H4 (cell line): ENCODE results near the gene LIPE. TPM values are rescaled to one million over a fixed set of nuclear protein-coding genes. Genes with fewer than 3 reads are reported as not detected.
"Not testable (repeated sequence)": the region's sequence is repeated elsewhere in the genome, so short reads cannot be mapped to it uniquely, and the experiment has no call there.

Experiments
- DNase-seq: peaks from one replicate; pipeline ENCODE4 v3.0.0-alpha.2; 2015; ENCODE audit warnings: low spot score
- total RNA-seq: library from RNA; depleted of rRNA; stranded (reverse); fragments of >200 nt; shearing (Covaris generic); gene quantifications from 2 replicates; pipeline ENCODE4 v1.2.3, GENCODE V29; 2014; rRNA removed

The LIPE gene, protein sequence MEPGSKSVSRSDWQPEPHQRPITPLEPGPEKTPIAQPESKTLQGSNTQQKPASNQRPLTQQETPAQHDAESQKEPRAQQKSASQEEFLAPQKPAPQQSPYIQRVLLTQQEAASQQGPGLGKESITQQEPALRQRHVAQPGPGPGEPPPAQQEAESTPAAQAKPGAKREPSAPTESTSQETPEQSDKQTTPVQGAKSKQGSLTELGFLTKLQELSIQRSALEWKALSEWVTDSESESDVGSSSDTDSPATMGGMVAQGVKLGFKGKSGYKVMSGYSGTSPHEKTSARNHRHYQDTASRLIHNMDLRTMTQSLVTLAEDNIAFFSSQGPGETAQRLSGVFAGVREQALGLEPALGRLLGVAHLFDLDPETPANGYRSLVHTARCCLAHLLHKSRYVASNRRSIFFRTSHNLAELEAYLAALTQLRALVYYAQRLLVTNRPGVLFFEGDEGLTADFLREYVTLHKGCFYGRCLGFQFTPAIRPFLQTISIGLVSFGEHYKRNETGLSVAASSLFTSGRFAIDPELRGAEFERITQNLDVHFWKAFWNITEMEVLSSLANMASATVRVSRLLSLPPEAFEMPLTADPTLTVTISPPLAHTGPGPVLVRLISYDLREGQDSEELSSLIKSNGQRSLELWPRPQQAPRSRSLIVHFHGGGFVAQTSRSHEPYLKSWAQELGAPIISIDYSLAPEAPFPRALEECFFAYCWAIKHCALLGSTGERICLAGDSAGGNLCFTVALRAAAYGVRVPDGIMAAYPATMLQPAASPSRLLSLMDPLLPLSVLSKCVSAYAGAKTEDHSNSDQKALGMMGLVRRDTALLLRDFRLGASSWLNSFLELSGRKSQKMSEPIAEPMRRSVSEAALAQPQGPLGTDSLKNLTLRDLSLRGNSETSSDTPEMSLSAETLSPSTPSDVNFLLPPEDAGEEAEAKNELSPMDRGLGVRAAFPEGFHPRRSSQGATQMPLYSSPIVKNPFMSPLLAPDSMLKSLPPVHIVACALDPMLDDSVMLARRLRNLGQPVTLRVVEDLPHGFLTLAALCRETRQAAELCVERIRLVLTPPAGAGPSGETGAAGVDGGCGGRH
- 0.68 and 1.2 TPM in 2 replicates for total RNA-seq

DNA sequence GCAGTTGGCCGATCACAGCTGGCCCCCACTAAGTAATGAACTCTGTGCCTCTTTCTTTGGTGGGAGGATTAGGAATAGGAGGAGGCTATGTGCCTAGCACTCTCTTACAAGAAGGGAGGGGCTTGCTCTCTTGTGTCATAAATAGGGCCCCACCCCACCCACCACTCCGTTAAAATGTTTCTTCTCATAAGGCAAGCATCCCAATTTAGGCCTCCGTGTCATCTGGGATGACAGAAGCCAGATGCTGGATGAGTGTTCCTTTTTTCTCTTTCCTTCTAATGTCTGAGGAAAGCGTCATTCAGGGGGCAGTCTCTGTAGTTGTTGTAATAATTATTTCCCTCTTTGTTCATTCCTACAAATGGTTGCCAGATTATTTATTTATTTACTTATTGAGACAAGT is at the start of gene LIPE:
Gene LIPE (minus strand): TSS at position 76 of the 400 bp plus-strand sequence. CDS start 239 bp downstream, outside the sequence.
- DNase-seq: no peak

DNA sequence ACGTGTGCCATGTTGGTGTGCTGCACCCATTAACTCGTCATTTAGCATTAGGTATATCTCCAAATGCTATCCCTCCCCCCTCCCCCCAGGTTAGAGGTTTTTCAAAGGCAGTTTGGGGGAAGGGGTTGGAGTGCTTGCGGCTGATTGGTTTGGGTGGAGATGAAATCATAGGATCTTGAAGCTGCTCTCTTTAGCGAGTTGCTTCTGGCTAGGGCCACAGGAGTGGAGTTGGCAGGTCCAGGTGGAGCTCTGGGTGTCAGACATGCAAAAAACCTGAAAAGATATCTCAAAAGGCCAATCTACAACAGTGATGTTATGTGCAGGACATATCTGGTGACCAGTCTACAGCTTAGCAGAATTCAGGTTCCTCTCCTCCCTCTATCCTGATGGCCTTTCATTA is 48.2 kb upstream of the LIPE start:
- DNase-seq: no peak

DNA sequence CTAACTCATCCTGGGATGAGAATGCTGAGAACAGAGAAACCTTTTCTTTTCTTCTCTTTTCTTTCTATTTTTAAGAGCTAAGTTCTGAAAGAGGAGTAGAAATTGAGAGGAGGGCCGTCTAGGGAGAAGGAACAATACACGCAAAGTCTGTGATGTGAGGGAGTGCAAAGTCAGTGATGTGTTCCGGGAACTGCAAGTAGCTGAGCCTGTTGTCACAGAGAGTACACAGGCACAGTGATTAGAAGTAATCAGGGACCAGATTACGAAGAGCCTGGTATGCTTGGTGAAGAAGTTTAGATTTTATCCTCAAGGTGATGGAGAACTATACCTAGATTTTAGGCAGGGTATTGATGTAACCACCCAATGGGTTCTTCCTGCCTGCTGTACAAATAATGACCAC is 47.6 kb upstream of the LIPE start:
- no peak for DNase-seq

- no peak for DNase-seq
These were observed 46.5 kb upstream of the LIPE start for GRCh38 chr19:42473686-42474085.

DNA sequence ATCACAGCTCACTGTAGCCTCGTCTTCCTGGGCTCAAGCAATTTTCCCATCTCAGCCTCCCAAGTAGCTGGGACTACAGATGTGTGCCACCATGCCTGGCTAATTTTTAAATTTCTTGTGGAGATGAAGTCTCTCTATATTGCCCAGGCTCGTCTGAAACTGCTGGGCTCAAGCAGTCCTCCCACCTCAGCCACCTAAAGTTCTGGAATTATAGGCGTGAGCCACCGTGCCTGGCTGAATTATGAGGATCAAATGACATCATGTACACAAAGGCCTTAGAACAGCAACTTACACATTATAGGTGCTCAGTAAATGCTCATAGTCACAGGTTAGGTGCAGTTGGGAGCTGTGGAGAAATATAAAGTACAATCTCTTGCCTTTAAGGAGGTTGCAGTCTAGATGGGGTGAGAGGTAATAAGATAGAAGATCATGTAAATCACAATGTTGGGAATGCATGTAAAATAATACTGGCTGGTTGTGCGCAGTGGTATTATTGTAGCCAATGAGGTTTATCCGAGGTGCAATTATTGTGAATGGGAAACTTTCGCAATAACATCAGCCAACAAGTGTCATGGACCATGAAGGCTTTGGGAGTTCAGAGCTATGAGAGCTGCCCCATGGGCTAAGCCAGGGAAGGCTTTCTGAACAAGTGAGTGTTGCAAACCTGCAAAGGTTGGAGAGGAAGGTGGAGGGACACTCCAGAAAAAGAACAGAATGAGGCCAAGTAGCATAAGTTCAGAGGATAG is 45.4 kb upstream of the LIPE start:
- DNase-seq: no peak

- no peak for DNase-seq
These were observed 44.5 kb upstream of the LIPE start for GRCh38 chr19:42471554-42472249.

DNA sequence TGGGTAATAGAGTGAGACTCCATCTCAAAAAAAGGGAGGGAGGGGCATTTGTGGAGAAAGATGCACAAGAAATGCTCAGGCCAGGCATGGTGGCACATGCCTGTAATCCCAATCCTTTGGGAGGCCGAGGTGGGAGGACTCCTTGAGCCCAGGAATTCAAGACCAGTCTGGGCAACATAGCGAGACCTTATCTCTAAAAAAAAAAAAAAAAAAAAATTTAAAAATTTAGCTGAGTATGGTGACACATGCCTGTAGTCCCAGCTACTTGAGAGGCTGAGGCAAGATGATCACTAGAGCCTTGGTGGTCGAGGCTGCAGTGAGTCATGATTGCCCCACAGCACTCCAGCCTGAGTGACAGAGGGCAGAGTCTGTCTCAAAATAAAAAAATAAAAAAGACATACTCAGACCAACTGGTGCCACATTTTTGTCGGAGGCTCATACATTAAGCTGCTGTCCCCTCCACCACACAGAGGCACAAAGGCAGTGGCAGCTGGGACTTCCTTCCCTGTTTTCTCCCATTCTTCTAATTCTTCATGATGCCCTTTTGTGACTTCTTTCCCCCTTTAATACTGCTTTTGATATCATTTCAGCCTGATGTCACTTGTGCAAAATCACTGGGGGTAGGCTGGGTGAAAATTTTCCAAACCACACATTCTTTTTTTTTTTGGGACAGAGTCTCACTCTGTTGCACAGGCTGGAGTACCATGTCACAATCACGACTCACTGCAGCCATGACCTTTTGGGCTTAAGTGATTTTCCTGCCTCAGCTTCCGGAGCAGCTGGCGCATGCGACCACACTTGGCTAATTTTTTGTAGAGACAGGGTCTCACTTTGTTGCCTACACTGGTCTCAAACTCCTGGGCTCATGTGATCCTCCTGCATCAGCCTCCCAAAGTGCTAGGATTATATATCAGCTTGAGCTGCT is 42.4 kb upstream of the LIPE start:
- no peak for DNase-seq

- peak; percentile 93 for DNase-seq
These were observed 41.1 kb upstream of the LIPE start for GRCh38 chr19:42468273-42468796.

GRCh38 chr19:42467183-42467760 is 40.1 kb upstream of the LIPE start:
- no peak for DNase-seq

DNA sequence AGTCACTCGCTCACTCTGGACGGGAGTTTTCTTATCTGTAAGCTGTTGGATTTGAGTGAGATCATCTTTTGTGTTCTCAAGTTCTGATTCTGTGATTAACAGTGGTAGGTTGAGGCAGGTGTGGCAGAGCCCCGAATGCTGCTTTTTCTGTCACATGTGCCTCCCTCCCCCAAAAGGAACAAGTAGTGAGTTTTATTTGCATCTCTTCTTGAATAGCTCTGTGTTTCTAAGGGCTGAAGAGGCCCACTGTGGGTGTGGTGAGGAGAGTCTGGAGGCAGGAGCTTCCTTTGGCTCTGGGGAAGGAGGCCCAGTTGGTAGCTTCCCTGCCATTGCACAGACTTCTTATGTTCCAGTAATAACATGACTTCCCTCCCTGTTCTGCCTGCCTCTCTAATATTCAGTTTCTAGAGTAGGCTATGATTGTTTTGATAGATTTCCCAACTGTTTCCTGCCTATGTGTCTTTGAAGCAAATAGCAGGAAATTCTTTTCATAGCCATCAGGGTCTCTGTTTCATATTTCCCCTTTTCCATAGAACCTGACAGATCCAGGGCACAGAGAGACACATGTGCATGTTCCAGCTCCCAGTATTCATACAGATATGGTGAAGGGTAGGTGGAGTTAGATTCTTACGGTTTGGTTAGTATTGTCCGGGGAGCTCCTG is 39.5 kb upstream of the LIPE start:
- no peak for DNase-seq

- no peak for DNase-seq
These were observed 38.7 kb upstream of the LIPE start for GRCh38 chr19:42465827-42466280.

GRCh38 chr19:42461700-42462324 is 34.6 kb upstream of the LIPE start:
- DNase-seq: no peak

GRCh38 chr19:42461231-42461630 is 34.0 kb upstream of the LIPE start:
- not testable (repeated sequence) for DNase-seq

GRCh38 chr19:42459926-42460325 is 32.7 kb upstream of the LIPE start:
- no peak for DNase-seq

DNA sequence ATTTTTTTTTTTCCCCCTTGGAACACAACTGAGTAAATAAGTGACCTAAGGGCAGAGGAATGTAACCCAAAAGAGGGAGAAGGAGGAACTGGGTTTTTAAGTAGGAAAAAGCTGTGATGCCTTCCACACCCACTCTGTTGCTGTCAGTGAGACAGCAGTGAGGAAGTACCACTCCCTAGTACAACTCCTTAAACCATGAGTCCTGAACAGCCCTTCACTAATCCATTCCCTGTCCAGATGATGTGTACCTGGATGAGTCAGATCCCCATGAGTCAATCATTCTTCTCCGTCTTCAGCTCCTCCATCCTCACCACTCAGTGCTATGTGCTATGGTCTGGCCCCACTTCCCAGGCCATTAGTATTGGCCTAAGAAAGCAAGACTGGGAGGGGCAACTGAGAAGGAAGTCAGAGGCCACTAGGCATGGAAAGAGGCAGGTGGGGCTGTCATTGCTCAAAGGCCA is 28.5 kb upstream of the LIPE start:
- no peak for DNase-seq

DNA sequence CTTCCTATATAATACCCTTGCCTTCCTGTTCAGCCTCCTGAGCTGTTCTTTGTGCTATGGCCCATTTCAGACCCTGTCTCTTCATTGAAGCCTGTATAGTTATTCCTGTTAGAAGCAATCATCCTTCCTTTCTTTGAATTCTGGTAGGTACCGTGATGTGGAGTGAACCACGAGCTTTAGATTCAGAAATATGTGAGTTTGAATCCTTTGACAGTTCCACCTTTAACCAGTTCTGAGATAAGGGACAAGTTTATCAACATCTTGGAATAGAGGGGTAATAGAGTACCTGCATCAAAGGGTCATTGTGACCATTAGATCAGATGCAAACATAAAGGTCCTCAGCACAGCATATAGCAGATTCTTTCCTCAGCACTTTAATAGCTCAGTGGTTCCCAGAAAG is 27.9 kb upstream of the LIPE start:
- DNase-seq: no peak

GRCh38 chr19:42452590-42452989 is 25.4 kb upstream of the LIPE start:
- DNase-seq: no peak

GRCh38 chr19:42450314-42450934 is 23.2 kb upstream of the LIPE start:
- peak; percentile 82 for DNase-seq
